Osteoblast (primary cell): Measurements from ENCODE around the gene KIF21B. TPM values are rescaled to one million over a fixed set of nuclear protein-coding genes. Genes with fewer than 3 reads are reported as not detected.

Experiments used
- DNase-seq: peaks from one replicate; pipeline ENCODE4 v3.0.0; 2011; ENCODE audit warnings: low spot score, mixed read lengths; ENCODE audit not compliant: insufficient read length; ENCODE audit errors: missing footprints
- H2AFZ ChIP-seq: 2 replicates; pipeline ENCODE4 v1.6.0; 2011; ENCODE audit warnings: mild to moderate bottlenecking, low read length
- H3K27ac ChIP-seq: 2 replicates; pipeline ENCODE4 v1.5.1; 2011; ENCODE audit warnings: mild to moderate bottlenecking, low read depth, low read length, moderate library complexity
- H3K27me3 ChIP-seq: 2 replicates; pipeline ENCODE4 v1.6.0; 2012; ENCODE audit warnings: mild to moderate bottlenecking, control low read depth, inconsistent platforms, low read length, moderate library complexity; ENCODE audit not compliant: insufficient read depth
- H3K36me3 ChIP-seq: 2 replicates; pipeline ENCODE4 v1.5.1; 2011; ENCODE audit warnings: mild to moderate bottlenecking, low read length, control low read depth, moderate library complexity; ENCODE audit not compliant: insufficient read depth
- H3K4me1 ChIP-seq: 2 replicates; pipeline ENCODE4 v1.5.1; 2011; ENCODE audit warnings: mild to moderate bottlenecking, low read length, control low read depth, moderate library complexity; ENCODE audit not compliant: insufficient read depth
- H3K4me2 ChIP-seq: 2 replicates; pipeline ENCODE4 v1.6.0; 2011; ENCODE audit warnings: mild to moderate bottlenecking, low read length; ENCODE audit not compliant: insufficient read depth
- H3K4me3 ChIP-seq: fragments of 200-600 bp; sonication (generic); 3 replicates; pipeline ENCODE4 v1.5.1; 2012; ENCODE audit warnings: mild to moderate bottlenecking, low read length, inconsistent platforms; ENCODE audit not compliant: insufficient read depth
- H3K79me2 ChIP-seq: 2 replicates; pipeline ENCODE4 v1.6.0; 2012; ENCODE audit warnings: mild to moderate bottlenecking, low read length, control low read depth, inconsistent platforms; ENCODE audit not compliant: insufficient read depth
- H3K9me3 ChIP-seq: 2 replicates; pipeline ENCODE4 v1.5.1; 2011; ENCODE audit warnings: low read depth, low read length, control low read depth
- H4K20me1 ChIP-seq: 2 replicates; pipeline ENCODE4 v1.6.0; 2012; ENCODE audit warnings: mild to moderate bottlenecking, low read length, control low read depth; ENCODE audit not compliant: insufficient read depth
- total RNA-seq: library from RNA; depleted of rRNA; stranded (reverse); fragments of >200 nt; gene quantifications from 2 replicates; pipeline ENCODE4 v1.2.3, GENCODE V29; 2012
- TF ChIP-seq, protein P1 (sequence below): IDR thresholded peaks from 2 replicates; pipeline ENCODE4 v1.5.1; 2011; ENCODE audit warnings: mild to moderate bottlenecking, low read depth, low read length, moderate library complexity; ENCODE audit errors: extremely low read depth

KIF21B gene
- total RNA-seq, 1 donor, result under 0.01 TPM

DNA sequence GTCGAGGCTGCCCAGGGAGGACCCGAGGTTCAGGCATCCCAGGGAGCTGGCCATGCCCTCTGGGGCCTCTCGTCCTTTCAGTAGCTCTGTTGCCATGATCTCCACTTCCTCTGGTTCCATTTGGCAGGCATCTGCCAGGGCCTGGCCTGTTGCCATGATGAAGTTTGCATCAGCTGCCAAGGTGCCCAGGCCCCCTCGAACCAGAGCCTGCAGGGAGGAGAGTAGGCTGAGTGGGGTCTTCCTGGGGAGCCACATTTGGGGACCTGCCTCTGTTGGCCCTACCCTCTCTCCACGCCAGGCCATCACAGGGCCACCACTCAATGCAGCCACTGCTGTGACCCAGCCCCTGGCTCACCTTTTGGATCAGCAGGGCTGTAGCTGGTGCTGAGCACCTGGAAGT is 16.4 kb upstream of the KIF21B start:
- Histone ChIP-seq H3K4me1 (peaks cover 6% of the 10 kb centered on the region), H3K79me2 (no peaks in the 10 kb centered on the region), H3K9me3 (no peaks in the 10 kb centered on the region), H2AFZ (no peak overlapping the region), H3K27me3 (peaks cover 19% of the 10 kb centered on the region), H3K27ac (no peak overlapping the region), H3K4me2 (no peak overlapping the region), H4K20me1 (no peaks in the 10 kb centered on the region), H3K36me3 (no peaks in the 10 kb centered on the region), H3K4me3 (no peak overlapping the region)
- TF ChIP-seq, protein P1, sequence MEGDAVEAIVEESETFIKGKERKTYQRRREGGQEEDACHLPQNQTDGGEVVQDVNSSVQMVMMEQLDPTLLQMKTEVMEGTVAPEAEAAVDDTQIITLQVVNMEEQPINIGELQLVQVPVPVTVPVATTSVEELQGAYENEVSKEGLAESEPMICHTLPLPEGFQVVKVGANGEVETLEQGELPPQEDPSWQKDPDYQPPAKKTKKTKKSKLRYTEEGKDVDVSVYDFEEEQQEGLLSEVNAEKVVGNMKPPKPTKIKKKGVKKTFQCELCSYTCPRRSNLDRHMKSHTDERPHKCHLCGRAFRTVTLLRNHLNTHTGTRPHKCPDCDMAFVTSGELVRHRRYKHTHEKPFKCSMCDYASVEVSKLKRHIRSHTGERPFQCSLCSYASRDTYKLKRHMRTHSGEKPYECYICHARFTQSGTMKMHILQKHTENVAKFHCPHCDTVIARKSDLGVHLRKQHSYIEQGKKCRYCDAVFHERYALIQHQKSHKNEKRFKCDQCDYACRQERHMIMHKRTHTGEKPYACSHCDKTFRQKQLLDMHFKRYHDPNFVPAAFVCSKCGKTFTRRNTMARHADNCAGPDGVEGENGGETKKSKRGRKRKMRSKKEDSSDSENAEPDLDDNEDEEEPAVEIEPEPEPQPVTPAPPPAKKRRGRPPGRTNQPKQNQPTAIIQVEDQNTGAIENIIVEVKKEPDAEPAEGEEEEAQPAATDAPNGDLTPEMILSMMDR, result no peak
- no peak for DNase-seq

GRCh38 chr1:201039418-201039817 is 15.9 kb upstream of the KIF21B start:
- H3K27me3 ChIP-seq, result peaks cover 19% of the 10 kb centered on the region
- no peak for DNase-seq
- no peaks in the 10 kb centered on the region for H4K20me1 ChIP-seq
- H3K79me2 ChIP-seq, result no peaks in the 10 kb centered on the region
- TF ChIP-seq, protein P1, result no peak
- no peak overlapping the region for H3K4me2 ChIP-seq
- H3K4me1 ChIP-seq, result peaks cover 6% of the 10 kb centered on the region
- H3K9me3 ChIP-seq, result no peaks in the 10 kb centered on the region
- H3K4me3 ChIP-seq, result no peak overlapping the region
- no peaks in the 10 kb centered on the region for H3K36me3 ChIP-seq
- no peak overlapping the region for H3K27ac ChIP-seq
- H2AFZ ChIP-seq, result no peak overlapping the region

GRCh38 chr1:201038186-201038876 is 14.8 kb upstream of the KIF21B start:
- Histone ChIP-seq H3K79me2 (no peaks in the 10 kb centered on the region), H3K36me3 (no peaks in the 10 kb centered on the region), H2AFZ (no peak overlapping the region), H3K4me2 (no peak overlapping the region), H3K27me3 (peaks cover 19% of the 10 kb centered on the region), H4K20me1 (no peaks in the 10 kb centered on the region), H3K4me1 (peaks cover 6% of the 10 kb centered on the region), H3K9me3 (no peaks in the 10 kb centered on the region), H3K27ac (no peak overlapping the region), H3K4me3 (no peak overlapping the region)
- peak; percentile 55 for DNase-seq
- TF ChIP-seq, protein P1, result no peak

DNA sequence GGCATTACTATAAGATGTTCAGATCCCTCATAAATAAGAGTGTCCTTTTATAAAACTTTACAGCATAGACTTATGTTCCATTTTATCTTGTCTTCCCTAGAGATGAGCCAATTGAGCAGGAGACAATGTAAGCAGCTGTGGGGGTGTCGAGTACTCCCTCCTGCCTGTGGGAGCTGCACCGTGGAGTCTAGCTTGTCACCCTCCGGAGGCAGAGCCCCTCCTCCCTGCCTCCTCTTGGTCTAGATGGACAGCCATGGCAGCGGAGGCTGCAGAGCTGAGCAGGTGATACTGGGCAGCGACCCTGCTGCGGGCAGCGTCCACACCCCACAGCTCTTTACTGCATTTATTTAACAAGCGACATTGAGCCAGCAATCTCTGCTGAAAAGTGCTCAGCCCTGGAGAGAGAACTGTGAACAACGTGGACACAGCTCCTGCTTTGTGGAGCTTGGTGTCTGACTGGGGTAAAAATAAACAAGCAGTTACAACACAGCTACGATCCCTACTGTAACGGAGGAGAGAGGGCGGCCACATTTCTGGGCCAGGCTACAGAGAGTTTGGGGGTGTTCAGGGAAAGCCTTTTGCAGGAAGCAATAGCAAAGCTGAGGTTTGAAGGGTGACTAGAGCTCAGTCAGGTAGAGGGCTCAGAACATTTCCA is 12.8 kb upstream of the KIF21B start:
- TF ChIP-seq, protein P1, result no peak
- Histone ChIP-seq H3K4me2 (no peak overlapping the region), H3K27me3 (peaks cover 31% of the 10 kb centered on the region), H3K79me2 (no peaks in the 10 kb centered on the region), H3K27ac (no peak overlapping the region), H3K36me3 (no peaks in the 10 kb centered on the region), H2AFZ (no peak overlapping the region), H3K9me3 (no peaks in the 10 kb centered on the region), H3K4me1 (no peaks in the 10 kb centered on the region), H4K20me1 (no peaks in the 10 kb centered on the region), H3K4me3 (no peak overlapping the region)
- DNase-seq, result no peak
